Measurements from ENCODE around the gene CLEC4M.
"Not testable (repeated sequence)": the region's sequence is repeated elsewhere in the genome, so short reads cannot be mapped to it uniquely, and the experiment has no call there.

The CLEC4M gene

GRCh38 chr19:7806876-7807275 is 43.8 kb downstream of the CLEC4M start:
- TF ChIP-seq, protein P1, sequence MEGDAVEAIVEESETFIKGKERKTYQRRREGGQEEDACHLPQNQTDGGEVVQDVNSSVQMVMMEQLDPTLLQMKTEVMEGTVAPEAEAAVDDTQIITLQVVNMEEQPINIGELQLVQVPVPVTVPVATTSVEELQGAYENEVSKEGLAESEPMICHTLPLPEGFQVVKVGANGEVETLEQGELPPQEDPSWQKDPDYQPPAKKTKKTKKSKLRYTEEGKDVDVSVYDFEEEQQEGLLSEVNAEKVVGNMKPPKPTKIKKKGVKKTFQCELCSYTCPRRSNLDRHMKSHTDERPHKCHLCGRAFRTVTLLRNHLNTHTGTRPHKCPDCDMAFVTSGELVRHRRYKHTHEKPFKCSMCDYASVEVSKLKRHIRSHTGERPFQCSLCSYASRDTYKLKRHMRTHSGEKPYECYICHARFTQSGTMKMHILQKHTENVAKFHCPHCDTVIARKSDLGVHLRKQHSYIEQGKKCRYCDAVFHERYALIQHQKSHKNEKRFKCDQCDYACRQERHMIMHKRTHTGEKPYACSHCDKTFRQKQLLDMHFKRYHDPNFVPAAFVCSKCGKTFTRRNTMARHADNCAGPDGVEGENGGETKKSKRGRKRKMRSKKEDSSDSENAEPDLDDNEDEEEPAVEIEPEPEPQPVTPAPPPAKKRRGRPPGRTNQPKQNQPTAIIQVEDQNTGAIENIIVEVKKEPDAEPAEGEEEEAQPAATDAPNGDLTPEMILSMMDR (IDR thresholded peaks at IDR 0.05), result no peak
- DNase-seq (ENCODE audit: low spot score), result no peak
- no peak overlapping the region for H3K27ac ChIP-seq

DNA sequence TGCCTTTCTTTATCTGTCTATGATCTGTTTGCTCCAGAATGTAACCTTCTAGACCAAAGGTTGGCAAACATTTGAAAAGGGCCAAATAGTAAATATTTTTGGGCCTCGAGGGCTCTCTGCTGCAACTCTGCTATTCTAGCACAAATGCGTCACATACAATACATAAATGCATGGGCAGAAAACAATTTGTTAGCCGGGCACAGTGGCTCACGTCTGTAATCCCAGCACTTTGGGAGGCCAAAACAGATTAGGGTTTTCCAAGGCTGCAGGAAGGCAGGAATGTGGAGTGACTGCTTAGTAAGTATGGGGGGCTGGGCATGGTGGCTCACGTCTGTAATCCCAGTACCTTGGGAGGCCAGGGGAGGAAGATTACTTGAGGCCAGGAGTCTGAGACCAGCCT is 45.1 kb downstream of the CLEC4M start:
- Histone ChIP-seq H3K27ac (no peak overlapping the region), H3K4me3 (no peak overlapping the region)
- DNase-seq (ENCODE audit: low spot score), result no peak
- TF ChIP-seq, protein P1 (IDR thresholded peaks at IDR 0.05), result no peak

More at GRCh38 chr19:7806876-7807275, 43.8 kb downstream of the CLEC4M start:
- no peak overlapping the region for H3K4me3 ChIP-seq

GRCh38 chr19:7811989-7812388 is 48.9 kb downstream of the CLEC4M start:
- TF ChIP-seq, protein P1 (IDR thresholded peaks at IDR 0.05), result no peak
- no peak for DNase-seq (ENCODE audit: low spot score)
- Histone ChIP-seq H3K4me3 (no peak overlapping the region), H3K27ac (no peak overlapping the region)

GRCh38 chr19:7815325-7815724 is 52.3 kb downstream of the CLEC4M start:
- no peak for DNase-seq (ENCODE audit: low spot score)
- Histone ChIP-seq H3K27ac (no peak overlapping the region), H3K4me3 (no peak overlapping the region)
- TF ChIP-seq, protein P1 (IDR thresholded peaks at IDR 0.05), result no peak

DNA sequence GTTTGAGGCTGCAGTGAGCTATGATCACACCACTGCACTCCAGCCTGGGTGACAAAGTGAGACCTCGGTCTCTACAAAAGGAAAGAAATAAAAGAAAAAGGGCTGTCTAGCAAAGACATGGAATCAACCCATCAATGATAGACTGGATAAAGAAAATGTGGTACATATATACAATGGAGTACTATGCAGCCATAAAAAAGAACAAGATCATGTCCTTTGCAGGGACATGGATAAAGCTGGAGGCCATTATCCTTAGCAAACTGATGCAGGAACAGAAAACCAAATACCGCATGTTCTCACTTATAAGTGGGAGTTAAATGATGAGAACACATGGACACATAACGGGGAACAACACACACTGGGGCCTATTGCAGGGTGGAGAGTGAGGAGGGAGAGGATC is 53.0 kb downstream of the CLEC4M start:
- not testable (repeated sequence) for H3K4me3 ChIP-seq; DNase-seq (ENCODE audit: low spot score); H3K27ac ChIP-seq

DNA sequence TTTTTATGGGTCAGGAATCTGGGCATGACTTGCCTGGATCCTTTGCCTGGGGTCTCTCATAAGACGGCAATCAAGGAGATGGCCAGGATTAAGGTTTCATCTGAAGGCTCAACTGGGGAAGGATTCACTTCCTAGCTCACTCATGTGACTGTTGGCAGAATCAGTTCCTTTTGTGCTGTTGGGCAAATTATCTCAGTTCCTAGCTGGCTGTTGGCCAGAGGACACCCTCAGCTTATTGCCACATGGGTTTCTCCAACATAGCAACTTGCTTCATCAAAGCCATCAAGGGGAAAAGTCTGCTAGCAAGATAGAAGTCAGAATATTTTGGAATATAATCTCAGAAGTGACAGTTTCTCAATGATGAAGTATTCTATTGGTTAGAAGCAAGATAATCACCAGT is 54.8 kb downstream of the CLEC4M start:
- Histone ChIP-seq H3K4me3 (no peak overlapping the region), H3K27ac (no peak overlapping the region)
- TF ChIP-seq, protein P1 (IDR thresholded peaks at IDR 0.05), result no peak
- no peak for DNase-seq (ENCODE audit: low spot score)

- no peak for DNase-seq (ENCODE audit: low spot score)
- TF ChIP-seq, protein P1 (IDR thresholded peaks at IDR 0.05), result no peak
- Histone ChIP-seq H3K4me3 (no peak overlapping the region), H3K27ac (no peak overlapping the region)
Observed at GRCh38 chr19:7818806-7819205, 55.8 kb downstream of the CLEC4M start.
